Astrocyte (in vitro differentiated cells and primary cell): ENCODE results near the gene RNF145. TPM values are rescaled to one million over a fixed set of nuclear protein-coding genes. Genes with fewer than 3 reads are reported as not detected.

ENCODE experiments used
- DNase-seq: peaks from one replicate; pipeline ENCODE4 v3.0.0-alpha.2; 2010; ENCODE audit warnings: low read depth
- FAIRE-seq: peaks from 2 replicates; lab custom pipeline; 2011; peaks lifted over from hg19 to GRCh38; lab: Jason Lieb, UNC
- H2AFZ ChIP-seq: 2 replicates; pipeline ENCODE4 v1.6.0; 2012; ENCODE audit warnings: low read depth, low read length, inconsistent platforms
- H3K27ac ChIP-seq: 2 replicates; pipeline ENCODE4 v1.5.1; 2011; ENCODE audit warnings: low read depth, low read length, inconsistent platforms
- H3K27me3 ChIP-seq: 2 replicates; pipeline ENCODE4 v1.6.0; 2011; ENCODE audit warnings: low read length, inconsistent platforms; ENCODE audit not compliant: insufficient read depth
- H3K36me3 ChIP-seq: 2 replicates; pipeline ENCODE4 v1.5.1; 2011; ENCODE audit warnings: low read length, inconsistent platforms; ENCODE audit not compliant: insufficient read depth
- H3K4me1 ChIP-seq: 2 replicates; pipeline ENCODE4 v1.5.1; 2011; ENCODE audit warnings: low read length, inconsistent platforms; ENCODE audit not compliant: insufficient read depth
- H3K4me2 ChIP-seq: 2 replicates; pipeline ENCODE4 v1.6.0; 2012; ENCODE audit warnings: low read length, inconsistent platforms
- H3K4me3 ChIP-seq: 2 replicates; pipeline ENCODE4 v1.5.1; 2011; ENCODE audit warnings: low read depth, mild to moderate bottlenecking, low read length, inconsistent platforms; ENCODE audit not compliant: insufficient read depth
- H3K79me2 ChIP-seq: 2 replicates; pipeline ENCODE4 v1.6.0; 2012; ENCODE audit warnings: mild to moderate bottlenecking, low read length, inconsistent platforms; ENCODE audit not compliant: insufficient read depth
- H3K9ac ChIP-seq: 2 replicates; pipeline ENCODE4 v1.6.0; 2012; ENCODE audit warnings: mild to moderate bottlenecking, low read length, inconsistent platforms
- H3K9me3 ChIP-seq: 2 replicates; pipeline ENCODE4 v1.5.1; 2012; ENCODE audit warnings: low read depth, mild to moderate bottlenecking, low read length, inconsistent platforms; ENCODE audit not compliant: insufficient read depth
- H4K20me1 ChIP-seq: 2 replicates; pipeline ENCODE4 v1.6.0; 2012; ENCODE audit warnings: low read length, inconsistent platforms; ENCODE audit not compliant: insufficient read depth
- H3K27ac Mint-ChIP-seq: one replicate; pipeline ENCODE4 v1.8.0; 2021; ENCODE audit warnings: mild to moderate bottlenecking, mixed read lengths; ENCODE audit not compliant: unreplicated experiment
- H3K27me3 Mint-ChIP-seq: one replicate; pipeline ENCODE4 v1.8.0; 2021; ENCODE audit warnings: low read depth, mixed read lengths; ENCODE audit not compliant: unreplicated experiment
- H3K36me3 Mint-ChIP-seq: one replicate; pipeline ENCODE4 v1.8.0; 2021; ENCODE audit warnings: low read depth, mixed read lengths; ENCODE audit not compliant: unreplicated experiment
- H3K4me1 Mint-ChIP-seq: one replicate; pipeline ENCODE4 v1.8.0; 2021; ENCODE audit warnings: low read depth, mixed read lengths; ENCODE audit not compliant: unreplicated experiment
- H3K4me3 Mint-ChIP-seq: one replicate; pipeline ENCODE4 v1.8.0; 2021; ENCODE audit warnings: mild to moderate bottlenecking, moderate library complexity, mixed read lengths; ENCODE audit not compliant: unreplicated experiment
- H3K9me3 Mint-ChIP-seq: one replicate; pipeline ENCODE4 v1.8.0; 2021; ENCODE audit warnings: mild to moderate bottlenecking, mixed read lengths; ENCODE audit not compliant: unreplicated experiment
- CTCF ChIP-seq: IDR thresholded peaks from 2 replicates; pipeline ENCODE4 v1.5.1; 2011; ENCODE audit warnings: low read depth, mild to moderate bottlenecking, inconsistent platforms, low read length, moderate library complexity; ENCODE audit not compliant: insufficient read depth
- EZH2 ChIP-seq: IDR thresholded peaks from 2 replicates; pipeline ENCODE4 v1.6.1; 2012; ENCODE audit warnings: mild to moderate bottlenecking, low read length, inconsistent platforms; ENCODE audit not compliant: insufficient read depth
- total RNA-seq: library from RNA; stranded (reverse); gene quantifications from 2 replicates; pipeline ENCODE4 v1.2.1, GENCODE V29; 2021

The RNF145 gene
- total RNA-seq, 1 donor from 2014 or later, result 54.0 TPM

- Mint-ChIP-seq H3K9me3 (no peaks in the 10 kb centered on the region), H3K4me3 (no peak overlapping the region), H3K27me3 (no peaks in the 10 kb centered on the region), H3K27ac (no peak overlapping the region), H3K4me1 (peaks cover 2% of the 10 kb centered on the region), H3K36me3 (no peaks in the 10 kb centered on the region)
- no peak for TF ChIP-seq CTCF
- Histone ChIP-seq H3K9ac (no peak overlapping the region), H3K4me3 (no peak overlapping the region), H3K79me2 (peaks cover 25% of the 10 kb centered on the region), H4K20me1 (peaks cover 4% of the 10 kb centered on the region), H3K27ac (no peak overlapping the region), H3K27me3 (no peaks in the 10 kb centered on the region), H3K36me3 (no peaks in the 10 kb centered on the region), H2AFZ (no peak overlapping the region), H3K4me1 (peaks cover 7% of the 10 kb centered on the region), H3K4me2 (no peak overlapping the region), H3K9me3 (no peaks in the 10 kb centered on the region)
- FAIRE-seq (no peak), DNase-seq (no peak)
Measured at GRCh38 chr5:159211729-159212174, 2.4 kb upstream of the RNF145 start.

- no peak overlapping the region for H2AFZ ChIP-seq
- Mint-ChIP-seq H3K4me1 (peaks cover 9% of the 10 kb centered on the region), H3K36me3 (no peaks in the 10 kb centered on the region), H3K27ac (no peak overlapping the region), H3K4me3 (peak overlapping the region; percentile 29), H3K27me3 (no peaks in the 10 kb centered on the region), H3K9me3 (no peaks in the 10 kb centered on the region)
- no peaks in the 10 kb centered on the region for H3K9me3 ChIP-seq
- H4K20me1 ChIP-seq, result peaks cover 13% of the 10 kb centered on the region
- H3K4me1 ChIP-seq, result peaks cover 15% of the 10 kb centered on the region
- no peak for TF ChIP-seq EZH2
- no peak for TF ChIP-seq CTCF
- no peak overlapping the region for H3K4me3 ChIP-seq
- DNase-seq (no peak), FAIRE-seq (no peak)
- H3K9ac ChIP-seq, result no peak overlapping the region
- H3K27ac ChIP-seq, result no peak overlapping the region
- no peaks in the 10 kb centered on the region for H3K27me3 ChIP-seq
- H3K36me3 ChIP-seq, result no peaks in the 10 kb centered on the region
- no peak overlapping the region for H3K4me2 ChIP-seq
- H3K79me2 ChIP-seq, result peaks cover 34% of the 10 kb centered on the region
Measured at GRCh38 chr5:159210846-159211245, 1.5 kb upstream of the RNF145 start.

GRCh38 chr5:159210210-159210661 is 883 bp upstream of the RNF145 start:
- Histone ChIP-seq H3K27ac (no peak overlapping the region), H3K4me1 (peaks cover 16% of the 10 kb centered on the region), H3K9ac (peak overlapping the region; percentile 100), H3K9me3 (no peaks in the 10 kb centered on the region), H3K4me3 (peak overlapping the region; percentile 92), H3K4me2 (peak overlapping the region; percentile 99), H4K20me1 (peaks cover 19% of the 10 kb centered on the region), H3K36me3 (no peaks in the 10 kb centered on the region), H3K27me3 (no peaks in the 10 kb centered on the region), H3K79me2 (peaks cover 40% of the 10 kb centered on the region), H2AFZ (peak overlapping the region; percentile 97)
- FAIRE-seq (no peak), DNase-seq (no peak)
- peak overlapping the region; percentile 62 for H3K27ac Mint-ChIP-seq
- H3K27me3 Mint-ChIP-seq, result no peaks in the 10 kb centered on the region
- peaks cover 15% of the 10 kb centered on the region for H3K4me1 Mint-ChIP-seq
- no peaks in the 10 kb centered on the region for H3K36me3 Mint-ChIP-seq
- H3K9me3 Mint-ChIP-seq, result no peaks in the 10 kb centered on the region
- peak overlapping the region; percentile 91 for H3K4me3 Mint-ChIP-seq
- no peak for TF ChIP-seq EZH2
- no peak for TF ChIP-seq CTCF
